ENCODE data around the gene KCTD21.

Gene KCTD21

GRCh38 chr11:78217650-78218541 lies 29.5 kb upstream of the KCTD21 start:
- no peak for DNase-seq (ENCODE audit: extremely low spot score)
- ChIA-PET POLR2A (no interaction called here), CTCF (interaction anchor here (1.0 to 1.9 kb wide), 3 partner anchors 10 to 216 kb away, joined by 3 to 9 read pairs (median 3); no protein-coding TSS in a partner anchor)
- no peak for TF ChIP-seq CTCF (IDR thresholded peaks at IDR 0.05; ENCODE audit: control extremely low read depth, extremely low read depth, low read depth, missing control alignments)

GRCh38 chr11:78216571-78217287 lies 28.3 kb upstream of the KCTD21 start:
- POLR2A ChIA-PET = no interaction called here
- no peak for DNase-seq (ENCODE audit: extremely low spot score)
- TF ChIP-seq CTCF (IDR thresholded peaks at IDR 0.05; ENCODE audit: control extremely low read depth, extremely low read depth, low read depth, missing control alignments) = no peak
- CTCF ChIA-PET = interaction anchor here (1.0 to 2.5 kb wide), 3 partner anchors 9 to 348 kb away, joined by 3 to 9 read pairs (median 9); no protein-coding TSS in a partner anchor

GRCh38 chr11:78216021-78216420 lies 27.6 kb upstream of the KCTD21 start:
- TF ChIP-seq CTCF (IDR thresholded peaks at IDR 0.05; ENCODE audit: control extremely low read depth, extremely low read depth, low read depth, missing control alignments) = no peak
- CTCF ChIA-PET = interaction anchor here (1.0 to 2.5 kb wide), 3 partner anchors 9 to 349 kb away, joined by 3 to 9 read pairs (median 3); no protein-coding TSS in a partner anchor
- POLR2A ChIA-PET = no interaction called here

GRCh38 chr11:78214331-78215194 lies 26.1 kb upstream of the KCTD21 start:
- no peak for TF ChIP-seq CTCF (IDR thresholded peaks at IDR 0.05; ENCODE audit: control extremely low read depth, extremely low read depth, low read depth, missing control alignments)
- ChIA-PET CTCF (interaction anchor here (1.0 to 2.5 kb wide), 5 partner anchors 20 to 350 kb away, joined by 3 to 9 read pairs (median 4); partner anchors contain the start of gene USP35), POLR2A (no interaction called here)
- DNase-seq (ENCODE audit: extremely low spot score) = no peak

More at GRCh38 chr11:78216021-78216420, 27.6 kb upstream of the KCTD21 start:
- DNase-seq (ENCODE audit: extremely low spot score) = no peak

- CTCF ChIA-PET = interaction anchor here (0.7 to 1.2 kb wide), 5 partner anchors 12 to 351 kb away, joined by 3 to 4 read pairs (median 3); partner anchors contain the start of gene USP35
- POLR2A ChIA-PET = no interaction called here
- DNase-seq (ENCODE audit: extremely low spot score) = no peak
- no peak for TF ChIP-seq CTCF (IDR thresholded peaks at IDR 0.05; ENCODE audit: control extremely low read depth, extremely low read depth, low read depth, missing control alignments)
Observed at GRCh38 chr11:78213526-78214330, 25.3 kb upstream of the KCTD21 start.
